Keratinocyte (primary cell): Measurements from ENCODE around the gene C4orf50. TPM values are rescaled to one million over a fixed set of nuclear protein-coding genes. Genes with fewer than 3 reads are reported as not detected.

Experiments used
- DNase-seq: peaks from one replicate; pipeline ENCODE4 v3.0.0-alpha.2; 2011; ENCODE audit warnings: low read depth, missing footprints, low spot score
- FAIRE-seq: peaks from 2 replicates; lab custom pipeline; 2011; peaks lifted over from hg19 to GRCh38; lab: Jason Lieb, UNC
- H2AFZ ChIP-seq: 2 replicates; pipeline ENCODE4 v1.6.0; 2012; ENCODE audit warnings: low read length, control low read depth, inconsistent platforms; ENCODE audit not compliant: control insufficient read depth
- H3K27ac ChIP-seq: 2 replicates; pipeline ENCODE4 v1.5.1; 2011; ENCODE audit warnings: low read length; ENCODE audit not compliant: control insufficient read depth, insufficient read depth
- H3K27me3 ChIP-seq: 3 replicates; pipeline ENCODE4 v1.6.0; 2011; ENCODE audit warnings: low read length; ENCODE audit not compliant: control insufficient read depth, insufficient read depth; ENCODE audit errors: extremely low read depth
- H3K36me3 ChIP-seq, 2 experiments: 2 replicates in 1 of 2; 3 replicates in 1 of 2; pipeline ENCODE4 v1.5.1; 2011; ENCODE audit warnings: low read length in 2 of 2, mild to moderate bottlenecking in 1 of 2; ENCODE audit not compliant: control insufficient read depth in 2 of 2, insufficient read depth in 2 of 2; ENCODE audit errors: extremely low read depth in 1 of 2
- H3K4me1 ChIP-seq: 3 replicates; pipeline ENCODE4 v1.5.1; 2011; ENCODE audit warnings: low read length; ENCODE audit not compliant: control insufficient read depth, insufficient read depth; ENCODE audit errors: extremely low read depth
- H3K4me2 ChIP-seq: 3 replicates; pipeline ENCODE4 v1.6.0; 2011; ENCODE audit warnings: low read depth, low read length; ENCODE audit not compliant: control insufficient read depth, insufficient read depth; ENCODE audit errors: extremely low read depth
- H3K4me3 ChIP-seq, 3 experiments: fragments of 200-600 bp in 1 of 3; sonication (generic) in 1 of 3; 2 replicates in 2 of 3; 3 replicates in 1 of 3; pipeline ENCODE4 v1.5.1; 2011 to 2016; ENCODE audit warnings: low read length in 3 of 3, mild to moderate bottlenecking in 3 of 3, control low read depth in 2 of 3, inconsistent platforms in 1 of 3, low read depth in 1 of 3, mixed read lengths in 1 of 3, mixed run types in 1 of 3, moderate library complexity in 1 of 3; ENCODE audit not compliant: control insufficient read depth in 2 of 3, insufficient read depth in 2 of 3; ENCODE audit errors: extremely low read depth in 1 of 3
- H3K79me2 ChIP-seq: 2 replicates; pipeline ENCODE4 v1.6.0; 2012; ENCODE audit warnings: low read length; ENCODE audit not compliant: control insufficient read depth, insufficient read depth
- H3K9ac ChIP-seq: 3 replicates; pipeline ENCODE4 v1.6.0; 2011; ENCODE audit warnings: low read length; ENCODE audit not compliant: control insufficient read depth, insufficient read depth; ENCODE audit errors: extremely low read depth
- H3K9me1 ChIP-seq: 3 replicates; pipeline ENCODE4 v1.6.0; 2011; ENCODE audit warnings: low read length; ENCODE audit not compliant: control insufficient read depth, insufficient read depth; ENCODE audit errors: extremely low read depth
- H3K9me3 ChIP-seq: 2 replicates; pipeline ENCODE4 v1.5.1; 2012; ENCODE audit warnings: low read depth, low read length; ENCODE audit not compliant: control insufficient read depth
- H4K20me1 ChIP-seq: 3 replicates; pipeline ENCODE4 v1.6.0; 2011; ENCODE audit warnings: low read length; ENCODE audit not compliant: control insufficient read depth, insufficient read depth; ENCODE audit errors: extremely low read depth
- CTCF ChIP-seq, 3 experiments: IDR thresholded peaks in 1 of 3; conservative IDR thresholded peaks in 1 of 3; optimal IDR thresholded peaks in 1 of 3; 2 replicates in 2 of 3; 3 replicates in 1 of 3; pipeline versions ENCODE3 to v1.5.1; 2011; ENCODE audit warnings: low read length in 3 of 3, mild to moderate bottlenecking in 3 of 3, moderate library complexity in 2 of 3, control low read depth in 1 of 3, inconsistent platforms in 1 of 3; ENCODE audit not compliant: insufficient read depth in 2 of 3; ENCODE audit errors: extremely low read depth in 1 of 3
- EZH2 ChIP-seq: IDR thresholded peaks from one replicate; pipeline ENCODE4 v1.6.1; 2012; ENCODE audit warnings: inconsistent platforms, mild to moderate bottlenecking, low read length, moderate library complexity
- dilution Hi-C: fragments of 300-500 bp; cut with MboI; formaldehyde crosslinking; loops from one replicate; pipeline ENCODE4 v1.7.0; 2020; ENCODE audit warnings: low sequenced_read_pairs; ENCODE audit not compliant: extremely low pct_ligation_motif_present
- polyA plus RNA-seq, 5 experiments: library from polyadenylated mRNA; depleted of rRNA in 3 of 5; stranded (reverse) in 3 of 5; stranded (forward) in 1 of 5; unstranded in 1 of 5; fragments of >200 nt; gene quantifications; 1 replicate in 1 of 5; 2 replicates in 3 of 5; 3 replicates in 1 of 5; pipeline versions ENCODE4 v1.2.1 to v1.2.3, GENCODE V29; 2011 to 2012; ENCODE audit warnings: missing spikeins in 2 of 5, low read depth in 1 of 5, low replicate concordance in 1 of 5

Gene C4orf50
- polyA plus RNA-seq, 1 donor (not counting 4 experiments of a cell fraction or from before 2014, with no cell fraction given) = not detected

DNA sequence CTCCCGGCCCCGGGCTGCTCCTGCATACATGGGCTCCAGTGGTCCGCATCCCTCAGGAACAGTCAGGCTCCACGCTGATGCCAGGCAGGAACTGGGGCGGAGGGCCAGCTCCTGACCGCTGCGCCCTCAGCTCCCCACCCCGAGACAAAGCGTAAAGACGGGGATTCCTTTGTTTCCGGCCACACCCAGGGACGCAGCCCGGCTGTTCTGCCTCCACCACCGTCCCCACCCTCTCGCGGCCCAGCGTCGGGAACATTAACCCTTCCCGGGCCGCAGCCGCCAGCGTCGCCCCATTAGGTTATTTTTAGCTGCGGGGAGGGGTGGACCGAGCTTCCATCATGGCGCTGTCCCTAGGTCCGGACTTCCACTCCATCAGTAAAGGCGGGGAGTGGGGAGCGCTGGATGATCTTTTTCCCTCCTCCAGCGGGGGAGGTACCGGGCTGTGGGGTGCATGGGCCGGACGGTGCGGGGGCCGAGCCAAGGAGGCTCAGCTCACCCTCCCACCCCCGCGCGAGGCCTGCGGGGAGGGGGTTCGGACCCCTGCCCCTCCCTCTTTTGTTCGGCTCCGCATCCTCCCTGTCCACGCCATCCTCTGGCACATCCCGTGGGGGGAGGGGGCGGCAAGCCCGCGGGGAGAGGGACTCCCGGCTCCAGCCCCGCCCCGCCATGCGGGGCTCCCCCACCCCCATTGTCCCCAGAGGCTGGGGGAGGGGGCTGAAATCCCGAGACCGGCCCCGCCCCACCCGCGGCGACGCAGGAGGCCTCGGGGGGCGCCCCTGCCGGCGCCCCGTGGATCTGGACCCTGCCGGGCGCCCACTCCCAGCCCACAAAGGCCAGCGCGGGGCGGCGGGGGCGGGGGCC, 130.6 kb downstream of the C4orf50 start:
- no peaks in the 10 kb centered on the region for H3K4me1 ChIP-seq
- H3K36me3 ChIP-seq = no peaks in the 10 kb centered on the region
- no peaks in the 10 kb centered on the region for H4K20me1 ChIP-seq
- H3K9me3 ChIP-seq = no peaks in the 10 kb centered on the region
- H3K4me2 ChIP-seq = no peak overlapping the region
- peaks cover 64% of the 10 kb centered on the region for H3K27me3 ChIP-seq
- dilution Hi-C loops = no loop called here
- no peak overlapping the region for H3K27ac ChIP-seq
- no peak overlapping the region for H2AFZ ChIP-seq
- FAIRE-seq = no peak
- H3K9ac ChIP-seq = no peak overlapping the region
- DNase-seq = no peak
- TF ChIP-seq CTCF (optimal IDR thresholded peaks at IDR 0.05 in 1 of 3, IDR thresholded peaks at IDR 0.05 in 1 of 3, conservative IDR thresholded peaks at IDR 0.05 in 1 of 3; ENCODE audit: extremely low read depth in 1 of 3, insufficient read depth in 2 of 3, low read length in 3 of 3) = no peak
- peak; percentile 51 for TF ChIP-seq EZH2
- no peaks in the 10 kb centered on the region for H3K9me1 ChIP-seq
- H3K4me3 ChIP-seq = peak overlapping the region in 1 of 3 experiments; percentile 15
- no peaks in the 10 kb centered on the region for H3K79me2 ChIP-seq

GRCh38 chr4:5887011-5887360, 131.2 kb downstream of the C4orf50 start:
- Histone ChIP-seq H3K4me3 (no peak overlapping the region), H3K79me2 (no peaks in the 10 kb centered on the region), H4K20me1 (no peaks in the 10 kb centered on the region), H3K4me1 (no peaks in the 10 kb centered on the region), H2AFZ (no peak overlapping the region), H3K9ac (no peak overlapping the region), H3K36me3 (no peaks in the 10 kb centered on the region), H3K27ac (no peak overlapping the region), H3K9me1 (no peaks in the 10 kb centered on the region), H3K27me3 (peaks cover 58% of the 10 kb centered on the region), H3K9me3 (no peaks in the 10 kb centered on the region), H3K4me2 (no peak overlapping the region)
- no peak for TF ChIP-seq CTCF (optimal IDR thresholded peaks at IDR 0.05 in 1 of 3, IDR thresholded peaks at IDR 0.05 in 1 of 3, conservative IDR thresholded peaks at IDR 0.05 in 1 of 3; ENCODE audit: extremely low read depth in 1 of 3, insufficient read depth in 2 of 3, low read length in 3 of 3)
- TF ChIP-seq EZH2 = no peak
- dilution Hi-C loops = no loop called here
- no peak for DNase-seq
- FAIRE-seq = no peak
